Right lobe of liver (tissue), 6 donors: ENCODE measurements around the gene INPPL1. TPM values are rescaled to one million over a fixed set of nuclear protein-coding genes. Genes with fewer than 3 reads are reported as not detected.
A peak's percentile ranks its signal among the peaks of the same experiment; 100 is the strongest.

Experiments
- ATAC-seq, 4 donors: fragments of 200-7000 bp; cut with Tn5 transposase; one replicate each; pipeline ENCODE4 v1.9.1; 2020; ENCODE audit warnings: mild to moderate bottlenecking in 4 of 4, moderate library complexity in 4 of 4
- DNase-seq, 3 donors: peaks; one replicate each; pipeline ENCODE4 v3.0.0-alpha.2; 2020
- H3K27ac ChIP-seq, 3 donors: fragments of 200-600 bp; one replicate each; pipeline ENCODE4 v1.8.0; 2022
- H3K27me3 ChIP-seq, 2 donors: fragments of 200-600 bp; one replicate each; pipeline ENCODE4 v1.8.0; 2022
- H3K36me3 ChIP-seq, 4 donors: fragments of 200-600 bp; sonication (generic) in 1 of 4; one replicate each; pipeline versions ENCODE4 v1.5.1 to v1.8.0; 2017 to 2022; ENCODE audit warnings: control low read depth in 1 of 4
- H3K4me1 ChIP-seq, 4 donors: fragments of 200-600 bp; sonication (generic) in 1 of 4; one replicate each; pipeline versions ENCODE4 v1.5.1 to v1.8.0; 2017 to 2022; ENCODE audit warnings: control low read depth in 1 of 4
- H3K4me3 ChIP-seq, 3 donors: fragments of 200-600 bp; one replicate each; pipeline ENCODE4 v1.8.0; 2022
- H3K9me3 ChIP-seq, 4 donors: fragments of 200-600 bp; sonication (generic) in 1 of 4; one replicate each; pipeline versions ENCODE4 v1.5.1 to v1.8.0; 2017 to 2022; ENCODE audit warnings: control low read depth in 1 of 4
- CTCF ChIP-seq, 4 donors: fragments of 200-600 bp in 3 of 4; fragments of 450-650 bp in 1 of 4; IDR thresholded peaks; one replicate each; pipeline versions ENCODE4 v1.5.1 to v1.8.0; 2016 to 2022; ENCODE audit warnings: antibody characterized with exemption in 4 of 4, mild to moderate bottlenecking in 2 of 4
- POLR2A ChIP-seq: fragments of 450-650 bp; IDR thresholded peaks from one replicate; pipeline ENCODE4 v1.6.1; 2017; ENCODE audit warnings: antibody characterized with exemption, mild to moderate bottlenecking
- WGBS: methylation state at CpG from one replicate; pipeline ENCODE4 v1.1.6; 2018; ENCODE audit warnings: low coverage, low lambda C conversion rate; ENCODE audit not compliant: insufficient coverage; ENCODE audit errors: missing lambda C conversion rate; 5-methylcytosine and 5-hydroxymethylcytosine counted together
- intact Hi-C, 2 donors: fragments of 100-400 bp; cut with DNase I; formaldehyde crosslinking; loops; one replicate each; pipeline versions ENCODE4 v1.11.2 to v1.14.1; 2022
- total RNA-seq, 6 experiments: library from RNA; depleted of rRNA in 2 of 6; stranded (reverse); fragments of >200 nt in 2 of 6; fragmentation: NEBNext Ultra II Directional in 3 of 6; extraction: Animal tissue kit (Norgen Biotek cat#: 25700) in 3 of 6; gene quantifications; one replicate each; pipeline versions ENCODE4 v1.1.0 to v1.2.4, GENCODE V29; 2016 to 2023
- donor health status: DM: no; HTN: yes; CAD: no.
- donor health status: DM: no; HTN: no; CAD: no.
- donor health status: DM: no; HTN: no; CAD: no.
- donor health status: DM: no; HTN: yes; CAD: no.
- donor health status: DM: no; HTN: yes; CAD: no.

The INPPL1 gene
- total RNA-seq, 6 experiments from 2014 or later, result 23.2 to 46.5 (median 37.4) TPM

- peak; percentile 66 to 81 (median 76) for ATAC-seq
- Histone ChIP-seq H3K4me3 (peak overlapping the region; percentile 77 to 88 (median 88)), H3K27me3 (no peaks in the 10 kb centered on the region), H3K36me3 (peaks cover 0 to 4% (median 0%) of the 10 kb centered on the region in 4 donors), H3K27ac (peak overlapping the region; percentile 75 to 94 (median 90)), H3K9me3 (no peaks in the 10 kb centered on the region), H3K4me1 (peaks cover 0 to 9% (median 0%) of the 10 kb centered on the region in 4 donors)
- TF ChIP-seq POLR2A (no peak), CTCF (IDR thresholded peaks at IDR 0.05) (no peak)
- WGBS, result 0% methylated on average over 20 of the region's 84 CpGs
- intact Hi-C loops, result no loop called here
- peak; percentile 79 to 85 (median 83) for DNase-seq
Measured at GRCh38 chr11:72223615-72224563, 678 bp upstream of the INPPL1 start.

- Histone ChIP-seq H3K9me3 (no peaks in the 10 kb centered on the region), H3K4me3 (peak overlapping the region; percentile 77 to 88 (median 88)), H3K27me3 (no peaks in the 10 kb centered on the region), H3K36me3 (peaks cover 0 to 20% (median under 1%) of the 10 kb centered on the region in 4 donors), H3K27ac (no peak overlapping the region), H3K4me1 (peaks cover 0 to 9% (median 0%) of the 10 kb centered on the region in 4 donors)
- 0% methylated on average over 1 of the region's 11 CpGs for WGBS
- DNase-seq (peak in 1 of 3 donors; percentile 38), ATAC-seq (no peak)
- TF ChIP-seq POLR2A (no peak), CTCF (IDR thresholded peaks at IDR 0.05) (no peak)
- intact Hi-C loops, result no loop called here
Measured at GRCh38 chr11:72225411-72225951, 914 bp downstream of the INPPL1 start.

GRCh38 chr11:72226701-72227100, 2.1 kb downstream of the INPPL1 start:
- no peak overlapping the region for H3K4me3 ChIP-seq
- no peak for TF ChIP-seq CTCF (IDR thresholded peaks at IDR 0.05)
- no peak for TF ChIP-seq POLR2A
- H3K27ac ChIP-seq, result no peak overlapping the region
- ATAC-seq (no peak), DNase-seq (peak in 1 of 3 donors; percentile 33)
- H3K36me3 ChIP-seq, result peaks cover 0 to 32% (median 8%) of the 10 kb centered on the region in 4 donors
- no peaks in the 10 kb centered on the region for H3K9me3 ChIP-seq
- H3K27me3 ChIP-seq, result no peaks in the 10 kb centered on the region
- intact Hi-C loops, result no loop called here
- peaks cover 0 to 9% (median 0%) of the 10 kb centered on the region in 4 donors for H3K4me1 ChIP-seq
- WGBS, result 100% methylated on average over 1 of the region's 5 CpGs

- Histone ChIP-seq H3K27ac (no peak overlapping the region), H3K4me1 (peaks cover 0 to 7% (median 0%) of the 10 kb centered on the region in 4 donors), H3K4me3 (no peak overlapping the region), H3K36me3 (peaks cover 0 to 41% (median 9%) of the 10 kb centered on the region in 4 donors), H3K27me3 (no peaks in the 10 kb centered on the region), H3K9me3 (no peaks in the 10 kb centered on the region)
- TF ChIP-seq POLR2A (no peak), CTCF (IDR thresholded peaks at IDR 0.05) (no peak)
- 80% methylated on average over 3 of the region's 14 CpGs for WGBS
- intact Hi-C loops, result no loop called here
- DNase-seq (peak in 1 of 3 donors; percentile 41), ATAC-seq (no peak)
Measured at GRCh38 chr11:72227316-72228228, 3.0 kb downstream of the INPPL1 start.
